GM12891 (cell line): Measurements from ENCODE around the gene SUMO4.

Source experiments
- DNase-seq: peaks from one replicate; pipeline ENCODE4 v3.0.0; 2011; ENCODE audit warnings: low spot score; ENCODE audit not compliant: insufficient read length
- FAIRE-seq: peaks from 2 replicates; lab custom pipeline; 2011; peaks lifted over from hg19 to GRCh38; lab: Jason Lieb, UNC
- PAX5 ChIP-seq: IDR thresholded peaks from 2 replicates; pipeline ENCODE4 v1.6.1; 2011; ENCODE audit warnings: low read length, moderate library complexity, mild to moderate bottlenecking; ENCODE audit not compliant: insufficient read depth, severe bottlenecking
- POLR2A ChIP-seq: IDR thresholded peaks from 2 replicates; pipeline ENCODE4 v1.6.1; 2011; ENCODE audit warnings: low read depth, low read length, control low read depth
- POLR2AphosphoS5 ChIP-seq: IDR thresholded peaks from 2 replicates; pipeline ENCODE4 v1.6.1; 2011; ENCODE audit warnings: low read depth, low read length, control low read depth
- POU2F2 ChIP-seq: IDR thresholded peaks from 2 replicates; pipeline ENCODE4 v1.6.1; 2011; ENCODE audit warnings: low read depth, mild to moderate bottlenecking, control low read depth, low read length, moderate library complexity
- SPI1 ChIP-seq: IDR thresholded peaks from 2 replicates; pipeline ENCODE4 v1.6.1; 2011; ENCODE audit warnings: low read depth, low read length, control low read depth
- TAF1 ChIP-seq: IDR thresholded peaks from 2 replicates; pipeline ENCODE4 v1.6.1; 2011; ENCODE audit warnings: low read depth, low read length, control low read depth

Gene SUMO4

DNA sequence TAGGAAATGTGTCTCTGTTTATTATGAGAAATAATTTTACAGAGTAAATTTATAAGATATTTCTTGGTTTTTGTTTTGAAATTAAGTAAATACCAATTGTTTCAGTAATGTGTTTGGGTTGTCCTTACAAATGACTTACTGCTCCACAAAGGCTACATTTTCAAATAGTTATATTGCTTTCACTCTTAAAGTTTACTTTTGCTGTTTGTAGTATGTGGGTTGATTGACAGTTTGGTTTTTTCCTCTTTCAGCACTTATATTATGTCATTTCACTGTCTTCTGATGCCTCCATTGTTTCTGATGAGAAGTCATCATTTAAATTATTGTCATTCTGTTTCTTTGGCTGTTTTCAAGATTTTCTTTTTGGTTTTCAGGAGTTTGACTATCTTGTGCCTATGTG lies 34.9 kb upstream of the SUMO4 start:
- FAIRE-seq (no peak), DNase-seq (no peak)
- TF ChIP-seq SPI1 (no peak), POU2F2 (no peak), PAX5 (no peak), POLR2A (no peak), POLR2AphosphoS5 (no peak), TAF1 (no peak)

DNA sequence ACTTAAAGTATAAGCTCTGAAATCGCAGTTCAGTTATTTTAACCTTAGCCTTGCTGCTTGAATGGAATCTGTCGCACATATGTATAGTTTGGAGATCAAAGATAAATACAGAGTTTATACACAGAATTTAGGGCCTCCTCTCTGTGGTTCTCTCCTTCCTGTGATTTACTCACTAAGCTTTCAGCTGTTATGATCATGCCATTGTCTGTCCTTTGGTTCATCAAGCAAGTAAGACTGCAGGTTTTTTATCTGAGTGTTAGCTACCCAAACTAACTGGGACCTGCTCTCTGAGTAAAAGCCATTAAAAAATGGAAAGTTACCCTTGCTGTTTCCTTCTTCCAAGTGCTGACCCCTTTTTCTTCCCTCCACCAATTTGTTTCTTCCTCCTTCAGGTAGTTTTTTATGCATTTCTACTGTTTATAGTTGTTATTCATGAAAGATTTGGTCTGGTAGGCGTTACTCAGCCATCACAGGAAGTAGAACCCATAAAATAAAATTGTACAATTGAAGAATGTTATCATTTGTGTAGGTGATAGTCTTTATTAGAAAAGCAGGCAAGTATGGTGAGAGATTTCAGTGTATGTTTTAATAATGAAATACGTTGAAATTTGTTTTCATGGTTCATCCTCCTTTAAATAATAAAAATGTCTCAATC lies 33.7 kb upstream of the SUMO4 start:
- peak; percentile 83 for FAIRE-seq

DNA sequence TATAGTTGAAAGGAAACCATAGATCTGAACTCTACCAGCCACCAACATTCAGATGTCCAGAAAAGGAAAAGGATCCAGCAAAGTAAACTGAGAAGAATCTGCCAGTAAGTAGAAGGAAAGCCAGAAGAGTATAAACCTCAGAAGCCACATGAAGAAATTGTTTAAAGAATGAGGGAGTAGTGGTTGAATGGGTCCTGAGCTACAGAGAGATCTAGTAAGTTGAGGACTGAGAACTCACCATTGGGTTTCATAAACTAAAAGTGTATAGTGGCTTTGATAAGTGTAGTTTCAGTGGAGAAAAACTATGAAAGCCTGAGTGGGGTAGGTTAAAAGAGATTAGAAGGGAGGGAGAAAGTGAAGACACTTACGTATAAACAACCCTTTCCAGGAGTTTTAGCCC lies 32.0 kb upstream of the SUMO4 start:
- FAIRE-seq = peak; percentile 69
- TF ChIP-seq POU2F2 (no peak), TAF1 (no peak), PAX5 (no peak)
- peak; percentile 1 for DNase-seq

More for the DNA sequence above, 33.7 kb upstream of the SUMO4 start:
- no peak for DNase-seq
- TF ChIP-seq SPI1 = no peak
- no peak for TF ChIP-seq TAF1
- TF ChIP-seq PAX5 = no peak
- TF ChIP-seq POU2F2 = no peak
- no peak for TF ChIP-seq POLR2AphosphoS5
- no peak for TF ChIP-seq POLR2A

- DNase-seq (no peak), FAIRE-seq (no peak)
- no peak for TF ChIP-seq POU2F2
- TF ChIP-seq PAX5 = no peak
- TF ChIP-seq TAF1 = no peak
- no peak for TF ChIP-seq SPI1
- no peak for TF ChIP-seq POLR2A
- TF ChIP-seq POLR2AphosphoS5 = no peak
Observed at GRCh38 chr6:149371154-149371553, 28.9 kb upstream of the SUMO4 start.

- no peak for DNase-seq
- no peak for FAIRE-seq
- TF ChIP-seq POU2F2 (no peak), PAX5 (no peak), POLR2AphosphoS5 (no peak), POLR2A (no peak), SPI1 (no peak), TAF1 (no peak)
Observed at GRCh38 chr6:149372062-149372461, 28.0 kb upstream of the SUMO4 start.

GRCh38 chr6:149373511-149373910 lies 26.6 kb upstream of the SUMO4 start:
- DNase-seq = no peak
- FAIRE-seq = peak; percentile 55
- TF ChIP-seq POLR2AphosphoS5 (no peak), POU2F2 (no peak), PAX5 (no peak), POLR2A (no peak), SPI1 (peak; percentile 79), TAF1 (no peak)

DNA sequence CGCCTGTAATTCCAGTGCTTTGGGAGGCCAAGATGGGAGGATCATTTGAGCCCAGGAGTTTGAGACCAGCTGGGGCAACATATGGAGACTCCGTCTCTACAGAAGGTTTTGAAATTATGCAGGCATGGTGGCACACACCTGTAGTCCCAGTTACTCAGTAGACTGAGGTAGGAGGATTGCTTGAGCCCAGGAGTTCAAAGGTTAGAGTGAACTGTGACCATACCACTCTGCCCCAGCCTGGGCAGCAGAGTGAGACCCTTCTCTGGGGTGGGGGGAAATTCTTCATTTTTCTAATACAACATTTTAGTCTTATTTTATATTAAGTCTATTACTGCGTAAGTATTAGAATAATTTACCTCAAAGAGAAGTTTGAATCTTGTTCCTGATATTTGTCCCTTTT lies 20.1 kb upstream of the SUMO4 start:
- FAIRE-seq = no peak
- no peak for TF ChIP-seq TAF1
- TF ChIP-seq POLR2A = no peak
- no peak for TF ChIP-seq POLR2AphosphoS5
- no peak for TF ChIP-seq PAX5
- TF ChIP-seq SPI1 = no peak
- no peak for TF ChIP-seq POU2F2

DNA sequence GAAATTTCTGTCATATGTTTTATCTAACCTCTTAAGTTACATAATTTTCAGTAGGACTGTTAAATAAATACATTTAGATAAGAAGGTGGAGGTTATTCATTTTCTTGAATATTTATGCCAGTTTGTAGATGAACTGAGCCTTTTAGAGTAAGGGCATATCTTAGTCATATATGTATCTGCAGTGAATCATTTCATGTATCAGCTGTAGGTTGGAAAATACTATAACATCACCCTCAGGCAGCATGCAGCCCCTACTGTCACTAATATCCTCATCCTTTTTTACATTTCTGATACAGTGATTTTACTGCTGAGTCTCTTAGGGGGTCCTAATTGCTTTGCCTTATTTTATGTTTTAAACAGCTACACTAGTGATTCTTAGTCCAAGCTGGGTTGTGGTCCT lies 19.5 kb upstream of the SUMO4 start:
- no peak for TF ChIP-seq TAF1
- TF ChIP-seq POLR2A = no peak
- no peak for TF ChIP-seq POLR2AphosphoS5
- TF ChIP-seq SPI1 = no peak
- no peak for TF ChIP-seq POU2F2
- no peak for TF ChIP-seq PAX5
- DNase-seq = no peak
- FAIRE-seq = no peak

More for the DNA sequence above, 20.1 kb upstream of the SUMO4 start:
- no peak for DNase-seq

- DNase-seq (no peak), FAIRE-seq (no peak)
- TF ChIP-seq POU2F2 = no peak
- TF ChIP-seq SPI1 = no peak
- TF ChIP-seq POLR2AphosphoS5 = no peak
- no peak for TF ChIP-seq POLR2A
- TF ChIP-seq PAX5 = no peak
- TF ChIP-seq TAF1 = no peak
Observed at GRCh38 chr6:149383371-149383770, 16.7 kb upstream of the SUMO4 start.

GRCh38 chr6:149384464-149384863 lies 15.6 kb upstream of the SUMO4 start:
- no peak for DNase-seq
- TF ChIP-seq TAF1 (no peak), SPI1 (peak; percentile 51; the same call in 1 of the 2 replicates), PAX5 (no peak), POLR2AphosphoS5 (no peak)
- FAIRE-seq = peak; percentile 40
